Peyer's patch (tissue), 4 donors: Measurements from ENCODE around the gene BMP7.

Experiments
- POLR2A ChIP-seq, 2 donors: fragments of 450-650 bp; IDR thresholded peaks; one replicate each; pipeline ENCODE4 v1.5.1; 2017; ENCODE audit warnings: antibody characterized with exemption in 2 of 2, mild to moderate bottlenecking in 2 of 2, moderate library complexity in 2 of 2
- TF ChIP-seq, protein P1 (sequence below), 6 experiments: fragments of 450-650 bp in 4 of 6; fragments of 200-600 bp in 2 of 6; sonication (generic) in 1 of 6; IDR thresholded peaks; one replicate each; pipeline ENCODE4 v1.5.1; 2017 to 2019; ENCODE audit warnings: antibody characterized with exemption in 6 of 6, mild to moderate bottlenecking in 3 of 6, moderate library complexity in 1 of 6

DNA sequence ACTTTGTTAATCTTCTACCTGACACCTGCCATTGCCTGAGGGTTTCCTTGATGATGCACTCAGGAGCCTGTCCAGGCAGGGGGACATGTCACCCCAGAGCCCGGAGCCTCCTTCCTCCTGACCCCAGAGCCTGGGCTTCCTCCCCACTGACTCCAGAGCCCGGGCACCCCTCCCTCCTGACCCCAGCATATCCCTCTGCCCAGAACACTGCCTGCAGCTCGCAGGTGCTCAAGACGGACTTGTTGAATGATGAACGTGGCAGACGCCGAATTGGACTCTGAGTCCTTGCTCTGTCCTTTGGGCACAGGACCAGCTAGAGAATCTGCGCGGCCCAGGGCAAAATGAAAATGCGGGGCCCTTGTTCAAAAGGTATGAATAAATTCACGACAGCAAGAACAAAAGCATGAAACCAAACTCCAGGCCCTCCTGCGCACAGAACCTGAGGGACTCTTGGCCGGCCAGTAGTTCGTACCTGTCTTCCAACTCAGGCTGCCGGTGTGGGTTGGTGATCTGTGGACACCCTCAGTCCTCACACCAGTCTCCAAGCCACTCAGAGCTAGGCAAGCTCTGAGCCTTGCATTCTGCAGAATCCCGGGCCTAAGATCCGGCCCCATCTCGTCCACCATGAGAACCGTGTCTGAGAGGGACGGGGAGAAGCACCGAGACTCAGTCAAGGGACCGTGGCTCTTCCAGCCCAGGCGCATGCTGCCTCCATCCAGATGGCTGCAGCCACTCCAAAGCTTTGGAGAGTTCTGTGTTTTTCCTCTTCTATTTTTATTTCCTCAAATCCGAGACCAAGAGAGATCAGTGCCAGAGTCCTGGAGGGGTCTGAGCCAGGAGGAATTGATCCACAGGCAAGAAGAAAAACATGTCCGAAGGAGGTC is 104.7 kb downstream of the BMP7 start:
- TF ChIP-seq, protein P1, sequence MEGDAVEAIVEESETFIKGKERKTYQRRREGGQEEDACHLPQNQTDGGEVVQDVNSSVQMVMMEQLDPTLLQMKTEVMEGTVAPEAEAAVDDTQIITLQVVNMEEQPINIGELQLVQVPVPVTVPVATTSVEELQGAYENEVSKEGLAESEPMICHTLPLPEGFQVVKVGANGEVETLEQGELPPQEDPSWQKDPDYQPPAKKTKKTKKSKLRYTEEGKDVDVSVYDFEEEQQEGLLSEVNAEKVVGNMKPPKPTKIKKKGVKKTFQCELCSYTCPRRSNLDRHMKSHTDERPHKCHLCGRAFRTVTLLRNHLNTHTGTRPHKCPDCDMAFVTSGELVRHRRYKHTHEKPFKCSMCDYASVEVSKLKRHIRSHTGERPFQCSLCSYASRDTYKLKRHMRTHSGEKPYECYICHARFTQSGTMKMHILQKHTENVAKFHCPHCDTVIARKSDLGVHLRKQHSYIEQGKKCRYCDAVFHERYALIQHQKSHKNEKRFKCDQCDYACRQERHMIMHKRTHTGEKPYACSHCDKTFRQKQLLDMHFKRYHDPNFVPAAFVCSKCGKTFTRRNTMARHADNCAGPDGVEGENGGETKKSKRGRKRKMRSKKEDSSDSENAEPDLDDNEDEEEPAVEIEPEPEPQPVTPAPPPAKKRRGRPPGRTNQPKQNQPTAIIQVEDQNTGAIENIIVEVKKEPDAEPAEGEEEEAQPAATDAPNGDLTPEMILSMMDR (IDR thresholded peaks at IDR 0.05) = no peak
- TF ChIP-seq POLR2A (IDR thresholded peaks at IDR 0.05) = no peak
